ENCODE measurements around the gene FBXO21. TPM values are rescaled to one million over a fixed set of nuclear protein-coding genes. Genes with fewer than 3 reads are reported as not detected.

FBXO21 gene
- total RNA-seq, 1 experiment from 2014 or later, result 37.8 TPM

GRCh38 chr12:117231750-117232149 lies 41.5 kb upstream of the FBXO21 start:
- CTCF ChIA-PET, result interaction anchor here (0.5 to 0.6 kb wide), 2 partner anchors 22 to 36 kb away, joined by 3 to 5 read pairs; no protein-coding TSS in a partner anchor
- no peak for DNase-seq (ENCODE audit: low read depth, low spot score)

GRCh38 chr12:117228239-117228638 lies 38.0 kb upstream of the FBXO21 start:
- Histone ChIP-seq H3K4me1 (ENCODE audit: control insufficient read depth, insufficient read depth, low read length) (no peaks in the 10 kb centered on the region), H3K36me3 (ENCODE audit: control insufficient read depth, insufficient read depth, low read length) (no peaks in the 10 kb centered on the region), H3K4me3 (ENCODE audit: low read depth in 2 of 2, low read length in 2 of 2) (no peak overlapping the region), H3K9me3 (ENCODE audit: control insufficient read depth, insufficient read depth, low read depth, low read length) (no peaks in the 10 kb centered on the region), H3K27me3 (ENCODE audit: control insufficient read depth, insufficient read depth, low read length) (peaks cover 17% of the 10 kb centered on the region; the same call in 1 of the 2 replicates), H3K27ac (ENCODE audit: low read length) (no peak overlapping the region)
- no peak for ATAC-seq
- BruUV-seq (replicated peaks), result no TSS peak
- POLR2A ChIA-PET, result no interaction called here
- intact Hi-C loops (cut with micrococcal nuclease; ENCODE audit: unreplicated experiment) (no loop called here), in situ Hi-C loops (cut with HindIII; ENCODE audit: low pct_unique_long_range_greater_than_20kb, low sequenced_read_pairs) (loop anchor here (25.0 kb wide), 1 partner anchor 609 kb away; no protein-coding TSS in a partner anchor)
- DNase-seq (ENCODE audit: low read depth, low spot score), result no peak
- no peak for TF ChIP-seq REST (IDR thresholded peaks at IDR 0.05; ENCODE audit: insufficient read depth in 1 of 2, low read depth in 2 of 2, low read length in 1 of 2)
- TF ChIP-seq TCF7L2 (IDR thresholded peaks at IDR 0.05; ENCODE audit: low read depth, low read length), result no peak
- TF ChIP-seq SIN3A (IDR thresholded peaks at IDR 0.05; ENCODE audit: borderline replicate concordance, insufficient read depth, low read depth, low read length), result no peak
- no peak for TF ChIP-seq CTCF (IDR thresholded peaks at IDR 0.05)
- TF ChIP-seq POLR2AphosphoS5 (IDR thresholded peaks at IDR 0.05; ENCODE audit: low read depth, low read length), result no peak
- CTCF ChIA-PET, result no interaction called here

More at GRCh38 chr12:117231750-117232149, 41.5 kb upstream of the FBXO21 start:
- Histone ChIP-seq H3K9me3 (ENCODE audit: control insufficient read depth, insufficient read depth, low read depth, low read length) (no peaks in the 10 kb centered on the region), H3K4me1 (ENCODE audit: control insufficient read depth, insufficient read depth, low read length) (no peaks in the 10 kb centered on the region), H3K27me3 (ENCODE audit: control insufficient read depth, insufficient read depth, low read length) (peaks cover 7% of the 10 kb centered on the region; the same call in 1 of the 2 replicates), H3K4me3 (ENCODE audit: low read depth in 2 of 2, low read length in 2 of 2) (no peak overlapping the region), H3K36me3 (ENCODE audit: control insufficient read depth, insufficient read depth, low read length) (no peaks in the 10 kb centered on the region), H3K27ac (ENCODE audit: low read length) (no peak overlapping the region)
- intact Hi-C loops (cut with micrococcal nuclease; ENCODE audit: unreplicated experiment), result loop anchor here (10.0 kb wide), 2 partner anchors 353 to 443 kb away; no protein-coding TSS in a partner anchor
- in situ Hi-C loops (cut with HindIII; ENCODE audit: low pct_unique_long_range_greater_than_20kb, low sequenced_read_pairs), result loop anchor here (25.0 kb wide), 1 partner anchor 606 kb away; no protein-coding TSS in a partner anchor
- no TSS peak for BruUV-seq (replicated peaks)
- POLR2A ChIA-PET, result no interaction called here
- no peak for ATAC-seq
- TF ChIP-seq REST (IDR thresholded peaks at IDR 0.05; ENCODE audit: insufficient read depth in 1 of 2, low read depth in 2 of 2, low read length in 1 of 2), result no peak
- TF ChIP-seq TCF7L2 (IDR thresholded peaks at IDR 0.05; ENCODE audit: low read depth, low read length), result no peak
- no peak for TF ChIP-seq SIN3A (IDR thresholded peaks at IDR 0.05; ENCODE audit: borderline replicate concordance, insufficient read depth, low read depth, low read length)
- TF ChIP-seq POLR2AphosphoS5 (IDR thresholded peaks at IDR 0.05; ENCODE audit: low read depth, low read length), result no peak
- TF ChIP-seq CTCF (IDR thresholded peaks at IDR 0.05), result no peak
